ENCODE results near the gene GPR62.
"Not testable (repeated sequence)": the region's sequence is repeated elsewhere in the genome, so short reads cannot be mapped to it uniquely, and the experiment has no call there.

The GPR62 gene

DNA sequence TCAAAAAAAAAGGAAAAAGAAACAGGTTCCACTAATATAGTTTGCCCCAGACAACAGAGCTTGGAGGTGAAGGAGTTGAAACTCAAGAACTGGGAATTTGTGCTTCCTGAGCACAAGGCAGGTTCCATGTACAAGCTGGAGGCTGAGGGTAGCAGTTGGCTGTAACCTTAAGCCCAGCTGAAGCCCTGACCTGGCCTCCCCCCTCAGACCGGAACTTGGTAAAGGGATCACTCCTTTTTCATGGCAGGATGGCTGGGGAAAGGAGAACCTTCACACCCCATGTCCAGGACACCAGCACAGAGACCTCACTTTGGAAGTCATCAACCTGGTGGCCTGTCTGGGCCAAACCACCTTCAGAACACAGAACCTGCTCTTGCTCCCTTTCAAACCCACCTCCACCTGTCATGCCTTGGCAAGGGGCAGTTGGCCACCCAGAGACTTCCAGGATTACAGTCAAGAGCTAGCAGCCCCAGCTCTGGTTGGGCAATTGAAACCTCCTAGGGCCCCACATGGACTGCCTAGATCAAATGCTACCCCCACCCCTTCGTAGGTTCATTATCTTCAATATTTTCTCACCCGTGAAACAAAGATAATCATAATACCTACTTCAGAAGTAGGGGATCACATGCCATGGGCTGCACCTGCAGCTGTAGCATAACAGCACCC lies 37.0 kb downstream of the GPR62 start:
- DNase-seq (ENCODE audit: low spot score): no peak

DNA sequence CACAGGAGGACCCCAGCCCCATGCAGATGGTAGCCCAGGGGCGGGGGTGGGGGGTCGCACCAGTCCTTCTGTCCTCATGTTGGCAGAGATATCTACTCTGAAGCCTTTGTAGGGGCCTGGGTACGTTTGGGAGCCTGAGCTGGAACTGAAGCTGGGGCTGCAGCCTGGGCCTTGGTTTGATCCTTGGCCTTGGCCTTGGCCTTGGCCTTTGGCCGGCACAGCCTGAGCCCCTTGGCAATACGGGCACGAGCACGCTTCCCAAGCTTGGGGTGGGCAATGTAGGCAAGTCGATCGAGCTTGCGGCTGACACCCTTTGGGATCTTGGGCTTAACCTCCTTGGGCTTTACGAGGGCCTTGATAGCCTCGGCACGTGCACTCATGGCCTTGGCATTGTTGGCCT lies 38.5 kb downstream of the GPR62 start:
- not testable (repeated sequence) for DNase-seq (ENCODE audit: low spot score)

DNA sequence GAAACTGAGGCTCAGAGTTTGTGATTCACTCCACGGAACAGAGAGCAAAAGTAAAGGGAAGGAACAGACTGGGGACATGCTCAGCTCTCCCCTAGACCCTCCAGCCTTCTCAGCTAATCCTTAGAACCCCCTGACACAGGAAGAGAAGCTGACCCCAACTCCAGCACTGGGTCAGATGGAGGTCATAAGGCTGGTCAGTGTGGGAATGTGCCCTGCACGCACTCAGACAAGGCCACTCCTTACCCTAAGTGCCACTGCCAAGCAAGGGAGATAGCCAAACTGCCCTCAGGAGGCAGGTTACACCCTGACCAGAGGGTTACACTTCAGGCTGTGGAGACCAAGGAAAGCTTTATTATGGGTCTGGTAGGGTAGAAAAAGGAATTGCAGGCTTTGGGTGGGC lies 39.3 kb downstream of the GPR62 start:
- no peak for DNase-seq (ENCODE audit: low spot score)

DNA sequence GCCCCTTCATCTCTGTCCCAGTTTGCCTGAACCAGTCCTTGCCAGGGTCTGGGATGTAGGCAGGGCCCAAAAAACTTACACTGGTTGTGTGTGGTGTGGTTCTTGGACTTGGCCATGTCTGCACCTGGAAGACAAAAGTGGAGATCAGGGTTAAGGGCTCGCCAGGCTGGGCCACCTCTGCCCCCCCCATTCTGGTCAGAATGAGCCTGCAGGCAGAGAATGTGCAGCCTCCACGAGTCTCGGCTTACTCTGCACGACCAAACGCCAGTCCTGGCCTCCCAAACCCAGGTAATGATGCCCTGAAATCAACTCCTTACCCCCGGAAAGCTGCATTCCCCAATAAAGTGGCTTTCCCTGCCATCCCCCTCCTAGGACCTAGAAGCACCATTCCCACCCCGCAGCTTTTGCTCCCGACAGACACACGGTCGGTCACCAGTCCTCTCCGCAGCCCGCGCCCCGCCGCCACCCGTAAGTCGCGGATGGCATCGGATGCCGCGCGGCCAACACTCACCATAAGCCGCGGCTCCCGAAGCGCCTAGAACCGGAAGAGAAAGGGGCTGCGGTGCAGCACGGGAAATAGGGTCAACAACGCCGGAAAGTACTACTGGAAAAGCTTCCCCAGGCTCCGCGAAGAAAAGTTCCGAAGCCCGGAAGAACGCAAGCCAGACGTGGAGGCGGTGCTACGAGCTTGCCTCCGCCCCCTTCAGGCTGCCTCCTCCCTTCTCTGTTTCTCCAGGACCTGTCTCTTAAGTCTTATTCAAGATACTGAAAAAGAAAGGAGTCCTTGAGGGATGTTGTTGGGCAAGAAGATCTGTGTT lies 40.4 kb downstream of the GPR62 start, which contains the start of gene RPL29:
RPL29 (minus strand) TSS at position 550 of the 818 bp plus-strand sequence; CDS start at position 116, 434 bp downstream.
- peak; percentile 93 for DNase-seq (ENCODE audit: low spot score)

DNA sequence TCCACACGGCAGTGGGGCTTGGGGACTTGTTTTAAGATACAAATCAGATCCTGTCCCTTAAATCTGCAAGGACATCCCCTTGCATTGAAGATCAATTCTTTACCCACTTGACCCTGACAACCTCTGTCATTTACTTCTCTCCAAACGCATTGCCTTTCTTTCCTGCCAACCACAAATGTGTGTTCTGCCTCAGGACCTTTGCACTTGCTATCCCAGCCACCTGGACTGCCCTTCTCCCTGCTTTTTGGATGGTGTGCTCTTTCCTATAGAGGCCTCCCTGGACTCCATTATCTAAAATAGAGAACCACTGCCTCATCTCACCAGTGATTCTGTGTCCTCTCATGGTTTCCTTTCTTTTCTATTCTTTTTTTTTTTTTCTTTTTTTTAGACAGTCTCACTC lies 42.0 kb downstream of the GPR62 start:
- DNase-seq (ENCODE audit: low spot score): no peak

DNA sequence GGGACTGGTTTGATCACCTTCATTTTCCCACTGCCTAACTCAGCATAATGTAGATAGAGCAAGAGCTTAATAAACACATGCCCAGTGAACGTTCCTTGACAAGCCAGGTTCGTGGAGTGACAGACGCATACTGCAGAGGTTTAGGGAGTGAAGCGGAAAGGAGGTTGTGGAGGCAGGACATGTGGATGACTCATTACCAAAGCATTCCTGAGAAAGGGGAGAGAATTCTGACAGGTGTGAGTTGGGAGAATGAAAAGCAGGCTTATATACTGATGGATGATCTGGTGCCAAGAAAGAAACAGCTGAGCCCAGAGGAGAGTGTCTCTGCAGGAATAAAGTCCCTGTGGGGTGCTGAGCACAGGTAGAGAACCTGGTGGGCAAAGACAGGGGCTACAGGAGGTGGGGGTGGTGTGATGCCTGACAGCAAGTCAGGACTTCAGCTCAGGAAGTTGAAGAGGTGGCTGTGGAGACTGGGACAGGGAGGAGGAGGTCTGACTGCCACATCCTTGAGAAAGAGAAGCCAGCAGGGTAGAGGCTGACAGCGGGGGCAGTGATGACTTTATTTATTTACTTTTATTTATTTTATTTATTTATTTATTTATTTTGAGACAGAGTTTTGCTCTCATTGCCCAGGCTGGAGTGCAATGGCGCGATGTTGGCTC lies 42.9 kb downstream of the GPR62 start:
- no peak for DNase-seq (ENCODE audit: low spot score)

DNA sequence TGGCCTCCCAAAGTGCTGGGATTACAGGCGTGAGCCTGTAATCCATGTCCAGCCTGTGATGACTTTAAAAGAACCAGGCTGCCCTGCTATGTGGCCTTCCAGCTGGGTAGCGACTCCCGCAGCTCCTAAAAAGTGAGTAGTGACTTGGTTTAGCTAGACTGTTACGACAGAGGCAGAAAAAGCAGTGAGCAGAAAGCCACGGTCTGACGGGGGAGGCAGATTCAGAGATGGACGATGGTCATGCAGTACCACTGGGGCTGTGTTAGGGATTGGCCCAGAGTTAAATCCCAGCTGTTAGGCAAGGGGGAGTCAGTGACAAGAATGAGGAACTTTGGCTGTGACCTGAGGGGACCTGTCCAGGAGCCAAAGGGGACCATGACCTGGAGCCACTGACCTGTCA lies 43.6 kb downstream of the GPR62 start:
- no peak for DNase-seq (ENCODE audit: low spot score)

DNA sequence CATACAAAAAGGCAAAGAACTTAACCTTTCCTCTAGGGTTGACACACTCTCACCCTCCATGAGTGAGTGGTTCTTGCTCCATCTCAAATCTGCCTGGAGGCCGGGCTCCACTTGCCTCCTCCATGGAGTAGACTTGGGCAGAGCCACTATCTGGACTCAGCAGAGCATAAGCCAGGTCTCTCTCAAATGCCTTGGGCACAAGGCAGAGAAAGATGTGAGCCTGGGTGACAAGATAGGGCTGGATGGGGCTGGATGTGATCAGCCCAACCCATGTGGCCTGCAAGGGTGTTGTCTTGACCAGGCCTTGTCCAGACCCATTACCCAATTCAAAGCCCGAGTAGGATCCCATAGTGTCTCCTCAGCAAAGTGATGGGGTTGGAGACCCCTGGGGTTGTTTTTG lies 44.7 kb downstream of the GPR62 start:
- DNase-seq (ENCODE audit: low spot score): no peak

DNA sequence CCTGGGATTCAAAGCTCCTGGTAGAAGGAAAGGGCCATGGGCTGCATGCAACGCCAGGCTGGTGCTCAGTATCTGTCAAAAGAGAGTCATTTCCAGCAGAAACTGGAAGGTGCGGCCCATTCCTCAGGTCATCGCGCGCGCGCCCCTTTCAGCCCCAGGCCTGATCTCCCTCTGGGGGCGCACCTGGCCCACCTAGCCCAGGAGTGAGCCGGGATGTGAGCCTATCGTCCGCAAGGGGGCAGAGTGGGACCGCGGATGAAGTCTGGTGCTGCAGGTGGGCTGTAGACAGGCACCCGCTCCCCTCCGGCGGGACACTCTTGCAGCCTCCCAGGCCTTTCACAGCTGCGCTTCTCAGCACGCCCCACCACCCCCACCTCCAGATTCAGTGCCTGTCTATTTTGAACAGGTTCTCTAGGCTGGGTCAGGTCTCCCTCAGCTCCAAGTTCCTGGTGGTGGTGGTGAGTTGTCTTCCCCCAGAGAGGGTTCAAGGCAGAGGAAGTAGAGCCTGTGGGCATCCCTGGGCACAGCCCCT lies 46.3 kb downstream of the GPR62 start:
- DNase-seq (ENCODE audit: low spot score): peak; percentile 59

DNA sequence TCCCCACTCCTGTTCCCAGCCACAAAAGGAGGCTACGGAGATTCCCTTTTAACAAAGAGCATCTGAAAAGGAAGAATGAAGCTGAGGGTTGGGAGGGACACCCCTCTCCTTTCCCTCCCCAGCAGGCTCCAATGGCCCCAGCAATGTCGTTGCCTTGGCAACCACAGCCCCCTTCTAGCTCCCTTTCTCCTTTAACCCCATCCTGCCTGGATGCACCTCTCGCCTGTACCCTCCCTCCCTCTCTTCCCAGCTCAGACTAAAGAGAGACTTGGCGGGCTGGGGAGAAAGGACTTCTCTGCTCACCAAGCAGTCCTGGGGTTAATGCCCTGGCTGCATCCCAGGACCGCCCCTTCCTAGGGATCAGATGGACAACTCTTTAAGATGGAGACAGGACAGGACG lies 47.6 kb downstream of the GPR62 start:
- DNase-seq (ENCODE audit: low spot score): no peak

DNA sequence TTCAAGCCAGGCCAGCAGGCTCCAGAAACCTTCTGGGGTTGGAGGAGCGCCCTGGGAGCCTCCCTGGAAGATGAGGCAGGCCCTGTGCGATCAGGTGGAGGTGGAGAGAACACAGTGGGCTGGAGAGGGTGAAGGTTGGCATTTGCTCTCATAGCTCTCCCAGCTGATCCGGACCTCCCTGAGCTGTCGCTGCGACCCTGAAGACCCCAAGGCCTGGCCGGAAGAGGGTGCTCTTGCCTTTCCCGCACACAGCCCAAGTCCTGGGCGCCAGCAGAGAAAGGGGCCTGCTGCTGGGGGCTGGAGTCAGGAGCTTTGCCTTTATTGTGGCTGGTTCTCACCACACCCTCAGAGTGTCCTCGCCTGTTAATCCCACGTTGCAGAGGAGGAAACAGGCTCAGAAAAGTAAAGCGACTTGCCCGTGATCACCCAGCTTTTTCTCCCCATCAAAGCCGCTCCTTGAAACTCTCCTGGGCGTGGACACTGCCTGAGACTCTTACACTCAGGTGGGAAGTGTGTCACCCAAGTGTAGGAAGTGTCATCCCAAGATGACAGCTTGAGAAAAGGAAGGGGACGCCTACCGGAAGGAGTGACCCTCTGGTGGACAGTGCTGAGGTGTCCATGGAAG lies 49.1 kb downstream of the GPR62 start:
- DNase-seq (ENCODE audit: low spot score): peak; percentile 76

DNA sequence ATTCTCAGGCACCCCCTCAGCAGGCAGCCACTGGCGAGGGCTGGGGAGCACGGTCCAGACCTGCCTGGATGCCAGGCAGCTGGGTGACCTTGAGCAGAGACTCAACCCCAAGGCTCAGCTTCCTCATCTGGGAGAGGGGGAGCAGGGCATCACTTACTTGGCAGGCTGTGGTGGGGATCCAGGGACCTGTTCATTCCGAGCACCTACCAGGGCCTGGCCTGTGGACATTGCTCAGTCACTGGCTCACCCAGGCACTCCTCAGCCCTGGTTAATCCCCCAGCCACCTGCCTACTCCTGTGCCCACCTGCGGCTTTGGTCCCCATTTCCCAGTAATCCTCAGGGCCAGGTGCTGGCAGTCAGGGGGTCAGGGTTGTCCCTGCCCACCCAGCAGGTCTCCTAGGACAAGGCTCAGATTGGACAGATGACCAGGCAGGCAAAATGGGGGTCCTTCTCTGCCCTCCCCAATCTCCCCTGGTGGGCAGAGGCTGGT lies 49.8 kb downstream of the GPR62 start:
- DNase-seq (ENCODE audit: low spot score): no peak

DNA sequence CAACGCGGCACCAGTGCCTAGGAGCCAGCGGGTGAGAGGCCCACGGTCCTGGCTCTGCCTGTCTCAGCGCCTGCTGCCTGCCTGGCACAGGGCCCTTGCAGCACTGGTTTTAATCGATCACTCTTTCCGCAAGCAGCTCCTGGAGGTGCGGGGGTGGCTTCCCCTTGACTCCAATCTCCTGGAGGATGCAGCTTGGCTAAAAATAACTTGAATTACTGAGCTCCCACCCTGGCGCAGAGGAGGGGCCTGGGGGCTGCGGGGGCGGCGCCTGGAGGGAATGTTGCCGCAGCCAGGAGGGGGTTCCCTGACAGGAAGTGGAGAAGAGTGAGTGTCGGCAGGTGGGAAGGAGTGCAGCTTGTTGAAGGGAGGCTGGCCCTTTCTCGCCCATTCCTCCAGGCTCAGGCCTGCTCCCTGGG lies 50.4 kb downstream of the GPR62 start:
- peak; percentile 47 for DNase-seq (ENCODE audit: low spot score)

DNA sequence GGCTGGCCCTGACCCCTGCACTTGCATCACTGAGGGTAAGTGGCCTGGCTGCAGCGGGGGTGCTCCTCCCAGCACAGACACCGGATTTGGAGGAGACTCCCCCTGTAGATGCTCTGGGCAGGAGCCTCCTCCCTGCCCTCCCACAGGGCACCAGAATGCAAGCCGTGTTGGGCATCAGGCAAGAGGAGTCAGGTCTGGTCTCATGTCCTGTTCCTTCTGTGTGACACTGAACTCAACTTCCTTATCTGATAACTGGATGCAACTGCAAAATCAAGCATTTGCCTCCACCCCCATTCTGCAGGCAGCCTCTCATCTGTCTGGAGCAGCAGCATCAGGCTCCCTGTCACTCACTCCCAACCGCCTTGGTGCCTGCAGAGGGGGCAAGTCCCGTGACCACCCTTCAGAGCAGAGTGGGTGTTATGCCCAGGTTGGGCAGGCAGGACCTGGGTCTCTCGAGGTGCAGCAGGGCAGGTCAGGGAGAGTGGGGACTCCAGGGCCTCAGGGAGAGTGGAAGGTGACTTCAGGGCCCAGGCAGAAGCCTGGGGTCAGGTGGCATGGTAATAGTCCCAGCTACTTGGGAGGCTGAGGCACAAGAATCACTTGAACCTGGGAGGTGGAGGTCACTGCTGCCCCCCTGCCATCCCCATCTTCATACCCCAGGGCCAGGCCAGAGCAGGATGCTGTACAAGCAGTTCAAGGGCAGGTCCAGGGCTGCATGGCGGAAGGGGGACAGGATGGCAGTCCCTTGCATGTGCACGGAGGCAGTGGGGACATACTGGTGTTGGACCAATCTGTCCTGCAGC lies 51.0 kb downstream of the GPR62 start:
- no peak for DNase-seq (ENCODE audit: low spot score)

DNA sequence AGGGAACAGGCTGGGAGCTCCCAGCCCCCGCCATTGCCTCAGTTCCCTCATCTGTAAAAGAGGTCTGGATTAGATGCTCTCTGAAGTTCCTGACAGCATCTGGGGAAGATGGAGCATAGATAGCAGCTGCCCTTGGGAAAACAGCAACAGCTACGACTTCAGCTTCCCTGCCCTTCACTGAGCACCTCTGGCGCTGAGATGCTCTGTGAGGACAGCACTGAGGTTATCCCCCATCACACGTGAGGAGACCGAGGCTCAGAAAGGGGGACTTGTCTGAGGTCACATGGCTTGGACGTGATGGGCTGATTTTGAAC lies 51.6 kb downstream of the GPR62 start:
- no peak for DNase-seq (ENCODE audit: low spot score)
